Measurements from ENCODE around the gene UBFD1.
"Not testable (repeated sequence)": the region's sequence is repeated elsewhere in the genome, so short reads cannot be mapped to it uniquely, and the experiment has no call there.

UBFD1 gene

DNA sequence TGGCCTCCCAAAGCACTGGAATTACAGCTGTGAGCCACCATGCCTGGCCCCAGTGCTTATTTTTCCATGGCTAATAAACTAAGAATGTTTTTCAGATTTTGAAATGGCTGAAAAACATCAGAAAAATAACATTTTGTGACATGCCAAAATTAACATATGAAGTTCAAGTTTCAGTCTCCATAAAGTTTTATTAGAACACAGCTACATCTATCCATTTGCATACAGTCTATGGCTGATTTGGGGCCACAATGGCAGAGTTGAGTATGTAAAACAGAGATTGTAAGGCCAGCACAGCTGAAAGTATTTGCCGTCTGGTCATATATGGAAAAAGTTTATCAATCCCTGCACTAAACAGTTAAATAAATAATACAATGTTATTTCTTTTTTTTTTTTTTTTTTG, 52.4 kb downstream of the UBFD1 start:
- no peak for DNase-seq (ENCODE audit: low read depth)

DNA sequence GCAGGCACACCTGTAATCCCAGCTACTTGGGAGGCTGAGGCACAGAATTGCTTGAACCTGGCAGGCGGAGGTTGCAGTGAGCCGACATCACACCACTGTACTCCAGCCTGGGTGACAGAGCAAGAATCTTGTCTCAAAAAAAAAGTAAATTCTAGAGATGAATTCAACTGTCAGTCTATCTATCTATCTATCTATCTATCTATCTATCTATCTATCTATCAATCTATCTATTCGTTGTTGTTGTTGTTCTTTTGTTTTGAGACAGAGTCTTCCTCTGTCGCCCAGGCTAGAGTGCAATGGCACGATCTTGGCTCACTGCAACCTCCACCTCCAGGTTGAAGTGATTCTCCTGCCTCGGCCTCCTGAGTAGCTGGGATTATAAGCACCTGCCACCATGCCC, 53.4 kb downstream of the UBFD1 start:
- not testable (repeated sequence) for DNase-seq (ENCODE audit: low read depth)

DNA sequence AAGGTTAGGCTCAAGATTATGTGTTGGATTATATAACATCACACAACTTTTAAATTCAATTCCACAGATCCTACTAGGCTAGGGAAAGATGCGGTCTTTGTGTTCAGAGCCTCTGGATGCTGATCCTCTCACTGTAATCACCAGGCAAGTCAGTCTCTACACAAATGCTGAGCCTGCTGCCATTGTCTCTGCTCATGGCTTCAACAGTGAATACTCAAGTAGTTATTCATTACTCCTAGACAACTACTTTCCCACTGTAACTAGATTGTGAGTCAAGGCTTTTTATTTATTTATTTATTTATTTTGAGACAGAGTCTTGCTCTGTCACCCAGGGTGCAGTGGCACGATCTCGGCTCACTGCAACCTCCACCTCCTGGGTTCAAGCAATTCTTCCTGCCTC, 54.4 kb downstream of the UBFD1 start:
- no peak for DNase-seq (ENCODE audit: low read depth)

DNA sequence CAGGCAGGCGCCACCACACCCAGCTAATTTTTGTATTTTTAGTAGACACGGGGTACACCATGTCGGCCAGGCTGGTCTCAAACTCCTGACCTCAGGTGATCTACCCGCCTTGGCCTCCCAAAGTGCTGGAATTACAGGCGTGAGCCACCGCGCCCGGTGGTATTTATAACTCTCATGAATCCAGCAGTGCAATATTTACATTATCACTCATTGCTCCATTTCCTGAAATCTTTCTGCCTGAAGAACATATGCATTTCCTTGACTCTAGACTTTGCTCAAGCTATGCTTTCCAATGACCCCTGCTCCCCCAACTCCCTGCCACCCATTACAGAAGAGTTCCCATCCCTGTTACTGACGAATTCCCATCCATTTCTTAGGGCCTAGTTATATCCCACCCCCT, 58.3 kb downstream of the UBFD1 start:
- no peak for DNase-seq (ENCODE audit: low read depth)
